Ovary (tissue), 9 donors: Measurements from ENCODE around the gene TCFL5. TPM values are rescaled to one million over a fixed set of nuclear protein-coding genes. Genes with fewer than 3 reads are reported as not detected.

Source experiments
- DNase-seq, 5 donors: peaks; one replicate each; pipeline ENCODE4 v3.0.0-alpha.2; 2019 to 2020
- H3K27ac ChIP-seq, 2 donors: fragments of 200-600 bp; one replicate each; pipeline versions ENCODE4 v1.5.1 to v1.8.0; 2019 to 2022
- H3K27me3 ChIP-seq: fragments of 200-600 bp; one replicate; pipeline ENCODE4 v1.8.0; 2022
- H3K36me3 ChIP-seq: fragments of 200-600 bp; sonication (generic); one replicate; pipeline ENCODE4 v1.5.1; 2019
- H3K4me1 ChIP-seq: one replicate; pipeline ENCODE4 v1.8.1; 2013; ENCODE audit warnings: mild to moderate bottlenecking, moderate library complexity; ENCODE audit not compliant: insufficient read depth
- H3K4me3 ChIP-seq: fragments of 200-600 bp; sonication (generic); one replicate; pipeline ENCODE4 v1.5.1; 2017
- H3K9me3 ChIP-seq, 2 donors: fragments of 200-600 bp in 1 of 2; sonication (generic) in 1 of 2; one replicate each; pipeline versions ENCODE4 v1.5.1 to v1.8.1; 2013 to 2019; ENCODE audit warnings: mild to moderate bottlenecking in 1 of 2, moderate library complexity in 1 of 2
- EP300 ChIP-seq: sonication (generic); formaldehyde crosslinking; IDR thresholded peaks from one replicate; pipeline ENCODE4 v1.6.1; 2017; ENCODE audit warnings: antibody characterized with exemption
- POLR2A ChIP-seq: fragments of 450-650 bp; IDR thresholded peaks from one replicate; pipeline ENCODE4 v1.6.1; 2017; ENCODE audit warnings: antibody characterized with exemption, mild to moderate bottlenecking, moderate library complexity
- WGBS, 3 donors: extraction: QIAGEN DNeasy Blood & Tissue Kit in 1 of 3; methylation state at CpG; one replicate each; pipeline versions ENCODE4 v1.1.5 to v1.1.7; 2013 to 2017; 5-methylcytosine and 5-hydroxymethylcytosine counted together
- intact Hi-C, 4 donors: fragments of 100-400 bp; cut with DNase I; formaldehyde crosslinking; loops; one replicate each; pipeline versions ENCODE4 v1.11.0 to v1.15.1; 2022 to 2023
- polyA plus RNA-seq, 2 donors: library from polyadenylated mRNA; stranded (reverse); fragments of 200-250 nt in 1 of 2; fragments of 350-450 nt in 1 of 2; fragmentation: Illumina TruSeq in 1 of 2; extraction: RNeasy Lipid Tissue Mini Kit (QIAGEN cat#74804) in 1 of 2; gene quantifications; one replicate each; pipeline ENCODE4 v1.2.3, GENCODE V29; 2013 to 2014
- total RNA-seq, 7 donors: library from RNA; depleted of rRNA in 2 of 7; stranded (reverse); fragments of >200 nt in 2 of 7; fragmentation: NEBNext Ultra II Directional in 3 of 7; extraction: Animal tissue kit (Norgen Biotek cat#: 25700) in 3 of 7; gene quantifications; one replicate each; pipeline versions ENCODE4 v1.1.0 to v1.2.4, GENCODE V29; 2016 to 2023
- TF ChIP-seq, protein P1 (sequence below), 3 donors: fragments of 450-650 bp in 2 of 3; fragments of 200-600 bp in 1 of 3; IDR thresholded peaks; one replicate each; pipeline versions ENCODE4 v1.5.1 to v1.8.0; 2016 to 2022; ENCODE audit warnings: antibody characterized with exemption in 3 of 3, mild to moderate bottlenecking in 1 of 3
- donor health status: DM: no; HTN: no; CAD: no; lungs with moderate emphysema.
- donor health status: DM: no; HTN: no; CAD: no.
- donor health status: Bipolar disorder and iron deficiency.
- donor health status: DM: yes; HTN: yes; CAD: no.
- donor health status: DM: no; HTN: no; CAD: no.
- donor health status: DM: yes; HTN: yes; CAD: no.

TCFL5 gene
- total and polyA plus RNA-seq, 9 donors = 8.1 to 17.9 (median 12.3) TPM

DNA sequence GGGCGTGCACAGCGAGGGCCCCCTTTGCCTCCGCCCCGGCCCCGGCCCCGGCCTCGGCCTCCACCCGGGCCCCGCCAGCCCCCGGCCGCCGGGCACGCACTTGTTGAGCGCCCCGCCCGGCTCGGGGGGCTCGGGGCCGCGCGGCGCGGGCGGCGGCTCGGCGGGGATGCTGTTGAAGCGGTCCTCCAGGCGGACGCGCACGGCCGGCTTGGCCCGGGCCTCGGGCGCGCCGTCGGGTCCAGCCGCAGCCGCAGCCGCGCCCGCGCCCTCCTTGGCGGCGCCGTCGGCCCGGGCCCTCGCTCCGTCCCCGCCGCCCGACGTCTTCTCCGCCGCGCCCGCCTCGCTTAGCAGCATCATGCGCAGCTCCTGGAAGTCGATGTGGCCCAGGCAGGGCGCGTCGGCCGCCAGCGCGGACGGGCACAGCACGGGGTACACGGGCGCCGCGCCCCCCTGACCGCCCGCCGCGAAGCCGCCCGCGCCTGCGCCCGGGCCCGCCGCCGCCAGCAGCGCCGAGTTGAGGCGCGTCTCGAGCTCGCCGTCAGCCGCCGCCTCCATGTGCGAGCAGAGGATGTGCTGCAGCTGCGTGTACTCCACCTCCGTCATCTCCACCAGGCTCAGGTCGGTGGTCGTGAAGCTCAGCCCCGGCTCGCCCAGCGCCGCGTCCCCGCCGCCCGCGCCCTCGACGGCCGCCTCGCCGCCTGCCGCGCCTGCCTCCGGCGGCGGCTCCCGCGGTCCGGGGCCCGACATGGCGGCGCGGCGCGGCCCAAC lies 514 bp downstream of the TCFL5 start:
- Histone ChIP-seq H3K27ac (no peak overlapping the region), H3K4me3 (peak overlapping the region; percentile 43), H3K9me3 (no peaks in the 10 kb centered on the region), H3K4me1 (peaks cover 7% of the 10 kb centered on the region), H3K27me3 (no peaks in the 10 kb centered on the region), H3K36me3 (no peaks in the 10 kb centered on the region)
- intact Hi-C loops = no loop called here
- WGBS, 3 donors = 1 to 2% (median 1%) methylated on average over 18 to 129 of the region's 129 CpGs
- TF ChIP-seq, protein P1, sequence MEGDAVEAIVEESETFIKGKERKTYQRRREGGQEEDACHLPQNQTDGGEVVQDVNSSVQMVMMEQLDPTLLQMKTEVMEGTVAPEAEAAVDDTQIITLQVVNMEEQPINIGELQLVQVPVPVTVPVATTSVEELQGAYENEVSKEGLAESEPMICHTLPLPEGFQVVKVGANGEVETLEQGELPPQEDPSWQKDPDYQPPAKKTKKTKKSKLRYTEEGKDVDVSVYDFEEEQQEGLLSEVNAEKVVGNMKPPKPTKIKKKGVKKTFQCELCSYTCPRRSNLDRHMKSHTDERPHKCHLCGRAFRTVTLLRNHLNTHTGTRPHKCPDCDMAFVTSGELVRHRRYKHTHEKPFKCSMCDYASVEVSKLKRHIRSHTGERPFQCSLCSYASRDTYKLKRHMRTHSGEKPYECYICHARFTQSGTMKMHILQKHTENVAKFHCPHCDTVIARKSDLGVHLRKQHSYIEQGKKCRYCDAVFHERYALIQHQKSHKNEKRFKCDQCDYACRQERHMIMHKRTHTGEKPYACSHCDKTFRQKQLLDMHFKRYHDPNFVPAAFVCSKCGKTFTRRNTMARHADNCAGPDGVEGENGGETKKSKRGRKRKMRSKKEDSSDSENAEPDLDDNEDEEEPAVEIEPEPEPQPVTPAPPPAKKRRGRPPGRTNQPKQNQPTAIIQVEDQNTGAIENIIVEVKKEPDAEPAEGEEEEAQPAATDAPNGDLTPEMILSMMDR (IDR thresholded peaks at IDR 0.05) = no peak
- TF ChIP-seq POLR2A = no peak
- no peak for TF ChIP-seq EP300
- DNase-seq = peak in 3 of 5 donors; percentile 60 to 67 (median 65)

DNA sequence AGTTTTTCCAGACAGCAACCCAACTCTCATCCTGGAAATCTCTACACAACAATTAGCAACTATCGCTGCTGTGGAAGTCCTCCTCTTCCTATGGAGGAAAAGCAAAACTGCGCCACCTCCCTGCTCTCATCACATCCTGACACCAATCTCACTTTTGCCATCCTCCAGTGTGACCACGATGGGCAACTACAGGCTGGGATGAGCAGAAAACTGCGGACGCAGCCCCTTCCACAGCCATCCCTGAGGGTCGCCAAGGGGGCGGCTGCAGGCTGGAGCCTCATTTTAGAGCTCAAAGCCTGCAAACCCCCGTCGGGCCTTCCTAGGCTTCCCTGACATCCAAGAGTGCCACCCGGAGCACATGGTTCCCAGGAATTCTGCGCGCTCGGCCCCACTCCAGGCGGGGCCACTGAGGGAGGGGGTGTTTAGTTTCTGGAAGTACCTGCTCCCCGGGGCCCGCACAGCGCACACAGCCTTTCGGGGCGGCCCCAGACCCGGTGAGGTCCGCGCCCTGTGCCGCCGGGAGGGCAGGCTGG lies 1.2 kb downstream of the TCFL5 start:
- Histone ChIP-seq H3K27ac (no peak overlapping the region), H3K27me3 (no peaks in the 10 kb centered on the region), H3K36me3 (no peaks in the 10 kb centered on the region), H3K9me3 (no peaks in the 10 kb centered on the region), H3K4me3 (peak overlapping the region; percentile 43), H3K4me1 (peaks cover 7% of the 10 kb centered on the region)
- no peak for TF ChIP-seq EP300
- no peak for TF ChIP-seq POLR2A
- TF ChIP-seq, protein P1 (IDR thresholded peaks at IDR 0.05) = no peak
- 10 to 12% (median 11%) methylated on average over 23 to 24 of the region's 24 CpGs for WGBS, 3 donors
- peak in 1 of 5 donors; percentile 50 for DNase-seq
- intact Hi-C loops = no loop called here

DNA sequence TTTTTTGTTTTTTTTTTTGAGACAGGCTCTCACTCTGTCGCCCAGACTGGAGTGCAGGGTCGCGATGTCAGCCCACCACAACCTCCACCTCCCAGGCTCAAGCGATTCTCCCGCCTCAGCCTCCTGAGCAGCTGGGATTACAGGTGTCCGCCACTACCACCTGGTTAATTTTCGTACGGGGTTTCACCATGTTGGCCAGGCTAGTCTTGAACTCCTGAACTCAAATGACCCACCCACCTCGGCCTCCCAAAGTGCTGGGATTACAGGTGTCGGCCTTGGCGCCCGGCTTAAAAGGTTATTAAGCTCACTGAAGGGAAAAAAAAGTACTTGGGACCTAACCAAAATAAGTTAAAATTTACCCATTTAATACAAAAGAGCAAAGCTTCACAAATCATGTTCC lies 1.9 kb downstream of the TCFL5 start:
- intact Hi-C loops = no loop called here
- Histone ChIP-seq H3K27me3 (no peaks in the 10 kb centered on the region), H3K9me3 (no peaks in the 10 kb centered on the region), H3K27ac (no peak overlapping the region), H3K36me3 (no peaks in the 10 kb centered on the region), H3K4me1 (peaks cover 7% of the 10 kb centered on the region), H3K4me3 (no peak overlapping the region)
- TF ChIP-seq, protein P1 (IDR thresholded peaks at IDR 0.05) = no peak
- TF ChIP-seq POLR2A (no peak), EP300 (no peak)
- no peak for DNase-seq
- WGBS, 3 donors = 87 to 89% (median 88%) methylated on average over 12 of the region's 12 CpGs

- Histone ChIP-seq H3K9me3 (no peaks in the 10 kb centered on the region), H3K27me3 (no peaks in the 10 kb centered on the region), H3K4me1 (peaks cover 7% of the 10 kb centered on the region), H3K4me3 (no peak overlapping the region), H3K27ac (no peak overlapping the region), H3K36me3 (no peaks in the 10 kb centered on the region)
- 86 to 90% (median 89%) methylated on average over 20 to 23 of the region's 23 CpGs for WGBS, 3 donors
- TF ChIP-seq, protein P1 (IDR thresholded peaks at IDR 0.05) = no peak
- no peak for TF ChIP-seq EP300
- TF ChIP-seq POLR2A = no peak
- intact Hi-C loops = no loop called here
- no peak for DNase-seq
Measured at GRCh38 chr20:62858058-62858830, 3.4 kb downstream of the TCFL5 start.
